ENCODE results near the gene ADAMTS7.

ADAMTS7 gene

GRCh38 chr15:78717956-78718656, 93.2 kb downstream of the ADAMTS7 start:
- no peak for DNase-seq

- no peak for DNase-seq
Observed at GRCh38 chr15:78716651-78717050, 94.6 kb downstream of the ADAMTS7 start.

- no peak for DNase-seq
Observed at GRCh38 chr15:78715930-78716329, 95.3 kb downstream of the ADAMTS7 start.

- no peak for DNase-seq
Observed at GRCh38 chr15:78715434-78715833, 95.8 kb downstream of the ADAMTS7 start.

GRCh38 chr15:78714890-78715289, 96.4 kb downstream of the ADAMTS7 start:
- DNase-seq, result peak; percentile 54

GRCh38 chr15:78712797-78713515, 98.3 kb downstream of the ADAMTS7 start:
- DNase-seq, result no peak

- DNase-seq, result no peak
Observed at GRCh38 chr15:78711638-78712037, 99.6 kb downstream of the ADAMTS7 start.

DNA sequence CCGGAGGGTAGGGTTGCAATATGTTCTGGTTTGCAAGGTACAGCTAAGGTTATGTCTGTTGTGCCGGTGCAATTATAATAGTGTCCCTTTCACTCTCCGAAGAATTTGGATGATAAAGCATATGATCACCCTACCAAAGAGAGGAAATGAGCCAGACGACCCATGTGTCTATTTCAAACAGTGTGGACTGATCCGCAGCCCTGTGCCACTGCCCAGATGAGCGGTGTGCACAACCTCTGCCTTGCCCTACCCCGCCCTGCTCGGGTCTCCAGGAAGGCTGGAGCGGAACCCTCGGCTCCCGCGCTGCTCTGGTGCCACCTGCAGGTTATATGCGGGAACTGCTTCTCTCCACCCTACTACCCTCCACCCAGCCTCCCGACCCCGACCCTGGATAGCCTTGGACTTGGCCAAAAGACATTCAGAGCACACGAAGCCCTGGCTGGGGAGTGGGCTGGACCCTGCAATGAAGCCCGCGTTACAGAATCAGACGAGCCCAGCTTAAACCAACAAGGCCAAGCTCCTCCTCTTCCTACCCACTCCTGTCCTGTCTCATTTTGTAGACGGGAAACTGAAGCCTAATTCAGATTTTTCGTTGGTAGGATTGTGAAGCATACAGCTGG, 101.9 kb downstream of the ADAMTS7 start:
- DNase-seq, result peak; percentile 66

All from RPMI8226 (cell line).